DMS 273 (cell line): ENCODE results near the gene LPAR2.
"Not testable (repeated sequence)": the region's sequence is repeated elsewhere in the genome, so short reads cannot be mapped to it uniquely, and the experiment has no call there.

ENCODE experiments used
- DNase-seq: peaks from one replicate; lab custom pipeline; 2025; ENCODE audit not compliant: unreplicated experiment; lab: John Stamatoyannopoulos, UW

LPAR2 gene

DNA sequence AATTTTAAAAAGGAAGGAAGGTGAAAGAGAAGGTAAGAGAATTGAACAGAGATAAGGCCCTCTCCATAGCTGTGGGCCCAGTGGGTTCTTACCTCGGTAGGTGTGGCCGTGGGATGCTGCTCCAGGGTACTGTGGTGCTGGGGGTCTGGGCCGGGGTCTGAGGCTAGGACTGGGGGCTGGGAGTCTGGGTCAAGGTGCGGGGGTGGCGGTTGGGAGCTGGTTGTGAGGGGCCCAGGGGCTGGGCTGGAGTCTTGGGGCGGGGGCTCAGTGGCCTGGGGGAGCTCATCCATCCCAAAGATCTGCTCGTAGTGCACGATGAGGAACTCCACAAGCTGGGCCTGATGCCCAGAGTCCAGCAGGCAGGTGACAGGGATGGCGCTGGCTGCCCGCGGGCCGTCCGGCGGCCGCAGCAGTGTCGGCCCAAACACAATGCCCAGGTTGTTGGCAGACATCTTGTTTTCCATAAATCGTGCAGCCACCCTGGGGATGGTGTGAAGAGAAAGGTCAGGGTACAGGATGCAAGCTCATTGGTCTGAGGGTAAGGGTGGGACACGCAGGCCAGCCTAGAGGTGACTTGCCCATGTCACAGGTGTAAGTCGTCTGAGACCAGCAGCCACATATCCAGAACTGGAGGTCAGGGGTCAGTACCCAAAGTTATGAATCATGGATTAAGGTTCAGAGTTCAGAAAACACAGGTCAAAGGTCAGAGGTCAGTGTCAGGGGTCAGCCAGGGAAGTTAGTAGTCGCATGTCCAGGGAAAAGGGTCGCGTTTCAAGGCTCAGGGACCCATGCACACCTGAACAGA is 5.9 kb upstream of the LPAR2 start:
- DNase-seq: no peak

DNA sequence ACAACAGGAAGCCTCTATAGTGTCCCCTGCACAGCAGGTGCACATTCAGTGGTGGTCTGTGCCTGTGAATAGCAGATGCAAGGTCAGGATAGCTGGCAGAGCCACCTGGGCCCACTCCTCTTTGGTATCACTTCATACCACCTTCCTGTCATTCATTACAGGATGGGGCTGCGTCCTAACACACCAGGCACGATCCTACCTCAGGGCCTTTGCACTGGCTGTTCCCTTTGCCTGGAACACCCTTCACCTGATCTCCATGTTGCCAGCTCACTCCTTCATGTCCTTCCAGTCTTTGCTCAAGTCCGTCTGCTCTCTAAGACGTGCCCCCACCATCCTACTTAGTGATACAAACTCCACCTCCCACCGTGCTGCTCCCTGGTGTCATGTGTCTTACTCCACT is 4.6 kb upstream of the LPAR2 start:
- no peak for DNase-seq

GRCh38 chr19:19631346-19631745 is 3.3 kb upstream of the LPAR2 start:
- no peak for DNase-seq

DNA sequence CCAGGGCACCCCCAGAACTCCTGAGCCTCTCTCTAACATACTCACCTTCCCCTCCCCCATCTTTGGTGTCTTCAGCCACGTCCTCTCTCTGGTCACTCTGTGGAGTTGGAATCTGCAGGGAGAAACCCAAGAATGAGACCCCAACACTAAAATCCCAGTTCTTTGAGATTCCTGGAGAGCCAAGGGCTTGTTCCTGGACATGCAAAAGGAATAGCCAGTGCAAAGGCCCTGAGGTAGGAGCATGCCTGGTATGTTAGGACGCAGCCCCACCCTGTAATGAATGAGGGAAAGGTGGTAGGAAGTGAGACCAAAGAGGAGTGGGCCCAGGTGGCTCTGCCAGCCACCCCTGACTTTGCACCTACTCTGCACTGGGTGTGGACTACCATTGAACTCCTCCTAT is 2.4 kb upstream of the LPAR2 start:
- no peak for DNase-seq

DNA sequence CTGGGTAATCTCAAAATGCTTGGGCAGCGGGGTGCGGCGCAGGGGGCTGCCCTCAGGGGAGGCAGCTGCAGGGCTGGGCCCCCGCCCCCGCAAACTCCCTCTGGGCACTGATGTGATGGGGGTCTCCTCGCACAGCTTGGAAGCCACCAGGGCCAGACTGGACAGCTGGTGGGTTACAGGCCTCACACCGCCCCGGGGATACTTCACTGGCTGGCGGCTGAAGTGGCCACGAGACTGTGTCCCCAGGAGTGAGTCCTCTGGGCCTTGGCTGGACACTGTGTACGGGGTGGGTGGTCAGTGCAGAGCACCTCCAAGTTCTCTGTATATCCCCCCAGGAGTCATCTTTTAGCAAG is 2.0 kb upstream of the LPAR2 start:
- DNase-seq: no peak

DNA sequence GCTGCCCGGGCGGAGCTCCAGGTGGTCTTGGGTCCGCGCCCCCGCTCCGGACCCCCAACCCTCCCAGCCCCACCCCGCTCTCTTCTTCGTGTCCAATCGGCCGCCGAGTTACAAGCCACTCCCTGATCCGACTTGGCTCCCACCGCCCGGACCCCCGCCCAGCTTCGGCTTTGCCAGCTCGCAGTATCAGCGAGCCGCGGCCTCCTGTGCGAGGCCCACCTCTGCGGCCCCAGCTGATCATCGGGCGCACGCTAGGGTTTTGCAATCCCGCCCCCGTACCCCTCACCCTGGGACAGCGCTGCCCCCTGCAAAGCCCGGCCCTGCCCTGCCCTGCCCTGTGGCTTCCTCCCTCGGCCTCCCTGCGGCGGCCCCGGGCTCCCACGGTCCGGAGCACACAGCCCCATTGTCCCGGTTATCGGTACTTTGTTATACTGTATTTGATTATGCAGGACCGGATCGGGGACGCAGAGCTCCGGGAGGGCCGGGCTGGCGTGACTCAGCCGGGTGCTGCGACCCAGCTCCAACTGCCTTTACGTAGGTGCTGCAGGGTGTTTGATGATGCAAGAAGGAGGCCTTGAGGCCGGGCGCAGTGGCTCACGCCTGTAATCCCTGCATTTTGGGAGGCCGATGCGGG is 598 bp upstream of the LPAR2 start:
- peak; percentile 56 for DNase-seq

DNA sequence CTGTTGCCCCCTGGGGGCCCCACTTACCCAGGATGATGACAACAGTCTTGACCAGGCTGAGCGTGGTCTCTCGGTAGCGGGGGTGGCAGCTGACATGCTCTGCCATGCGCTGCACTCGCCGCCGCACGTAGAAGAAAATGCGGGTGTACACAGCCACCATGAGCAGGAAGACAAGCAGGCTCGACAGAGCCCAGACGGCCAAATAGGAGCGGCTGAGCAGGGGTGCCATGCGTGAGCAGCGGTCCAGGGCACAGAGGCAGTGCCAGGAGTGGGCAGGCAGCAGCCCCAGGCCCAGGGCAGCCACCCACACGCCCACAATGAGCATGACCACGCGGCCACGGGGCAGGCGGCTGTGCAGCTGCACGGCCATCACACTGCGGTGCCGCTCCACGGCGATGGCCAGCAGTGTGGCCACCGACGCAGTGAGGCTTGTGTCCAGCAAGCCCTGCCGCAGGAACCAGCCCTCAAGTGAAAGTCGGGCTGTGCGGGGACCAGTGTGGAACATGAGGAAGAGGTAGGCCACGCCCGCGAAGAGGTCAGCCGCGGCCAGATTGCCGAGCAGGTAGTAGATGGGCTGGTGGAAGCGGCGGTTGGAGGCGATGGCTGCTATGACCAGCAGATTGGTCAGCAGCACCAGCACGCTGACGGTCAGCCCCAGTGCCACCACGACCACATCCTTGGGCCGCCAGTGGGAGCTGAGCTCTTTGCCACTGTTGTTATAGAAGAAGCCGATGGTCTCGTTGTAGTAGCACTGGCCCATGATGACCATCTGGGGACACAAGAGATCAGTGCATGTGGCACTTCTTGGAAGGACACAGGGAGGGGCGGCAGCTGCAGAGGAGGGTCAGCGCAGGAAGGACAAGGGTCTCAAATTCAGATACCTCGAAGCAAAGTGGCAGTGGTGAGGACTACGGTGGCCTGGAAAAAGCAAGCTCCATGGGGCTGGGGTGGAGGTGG is 1.2 kb downstream of the LPAR2 start:
- DNase-seq: no peak

DNA sequence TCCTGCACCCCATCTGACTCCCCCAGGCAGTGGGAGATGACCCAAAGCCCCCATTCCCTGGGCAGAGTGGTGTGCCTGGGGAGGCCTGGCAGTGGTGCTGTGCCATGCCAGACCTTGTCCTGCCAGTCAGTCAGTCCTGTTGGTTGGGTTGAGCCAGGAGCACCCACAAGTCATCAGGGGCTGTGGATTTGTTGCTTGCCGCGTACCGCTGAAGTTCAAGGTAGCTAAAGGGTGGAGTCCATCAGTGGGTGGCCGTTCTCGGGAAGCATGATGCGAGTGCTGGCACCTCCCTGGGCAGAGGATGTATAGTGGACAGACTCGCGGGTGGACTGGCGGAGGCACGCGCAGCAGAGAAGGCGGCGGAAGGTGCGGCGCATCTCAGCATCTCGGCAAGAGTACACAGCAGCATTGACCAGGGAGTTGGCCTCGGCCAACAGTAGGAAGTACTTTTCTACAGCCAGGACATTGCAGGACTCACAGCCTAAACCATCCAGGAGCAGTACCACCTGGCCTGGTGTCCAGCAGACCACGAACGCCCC is 3.9 kb downstream of the LPAR2 start:
- DNase-seq: no peak

DNA sequence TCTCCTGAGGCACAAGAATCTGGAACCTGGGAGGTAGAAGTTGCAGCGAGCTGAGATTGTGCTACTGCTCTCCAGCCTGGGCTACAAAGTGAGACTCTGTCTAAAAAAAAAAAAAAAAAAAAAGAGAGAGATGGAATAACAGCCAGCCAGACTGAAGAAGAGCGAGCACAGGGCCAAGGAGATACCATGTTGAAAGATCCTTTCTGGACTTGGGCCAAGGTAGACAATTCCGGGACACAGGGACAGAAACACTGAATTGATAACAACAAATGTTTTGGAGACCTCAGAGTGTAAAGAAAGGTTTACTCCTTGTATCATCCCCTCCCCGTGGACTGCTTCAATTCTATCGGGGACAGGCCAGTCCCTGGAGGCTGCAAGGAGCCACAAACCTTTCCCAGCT is 4.6 kb downstream of the LPAR2 start:
- no peak for DNase-seq

- peak; percentile 51 for DNase-seq
Measured at GRCh38 chr19:19619849-19620210, 8.2 kb downstream of the LPAR2 start.

DNA sequence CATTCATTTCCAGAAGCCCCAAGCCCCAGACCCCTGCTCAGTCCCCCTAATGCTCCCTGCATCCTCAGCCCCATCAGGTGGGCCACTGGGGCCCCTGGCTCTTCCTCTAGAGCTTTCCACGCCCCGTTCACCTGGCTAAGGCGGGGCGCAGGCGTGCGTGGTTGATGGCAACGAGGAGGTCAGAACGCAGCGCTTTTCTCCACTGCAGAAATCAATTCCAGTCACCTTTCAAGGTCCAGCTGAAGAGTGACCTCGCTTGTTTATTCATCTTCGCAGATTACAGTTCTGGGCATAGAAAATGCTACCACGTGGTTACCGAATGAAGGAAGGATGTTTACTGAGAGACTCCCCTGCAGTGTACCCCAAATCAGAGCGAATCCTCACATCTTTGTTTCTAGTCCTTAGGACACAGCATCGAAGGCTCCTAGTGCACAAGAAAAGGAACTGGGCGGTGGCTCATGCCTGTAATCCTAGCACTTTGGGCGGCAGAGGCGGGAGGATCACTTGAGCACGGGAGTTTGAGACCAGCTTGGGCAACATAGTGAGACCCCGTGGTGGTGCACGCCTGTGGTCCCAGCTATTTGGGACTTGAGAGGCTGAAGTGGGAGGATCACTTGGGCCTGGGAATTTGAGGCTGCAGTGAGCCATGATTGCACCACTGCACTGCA is 8.7 kb downstream of the LPAR2 start:
- DNase-seq: no peak

- DNase-seq: peak; percentile 98
Measured at GRCh38 chr19:19618219-19619051, 9.6 kb downstream of the LPAR2 start, which contains the start of gene PBX4. TSS of gene PBX4 (minus strand) at chr19:19618687. CDS start at chr19:19618629, 58 bp downstream.

DNA sequence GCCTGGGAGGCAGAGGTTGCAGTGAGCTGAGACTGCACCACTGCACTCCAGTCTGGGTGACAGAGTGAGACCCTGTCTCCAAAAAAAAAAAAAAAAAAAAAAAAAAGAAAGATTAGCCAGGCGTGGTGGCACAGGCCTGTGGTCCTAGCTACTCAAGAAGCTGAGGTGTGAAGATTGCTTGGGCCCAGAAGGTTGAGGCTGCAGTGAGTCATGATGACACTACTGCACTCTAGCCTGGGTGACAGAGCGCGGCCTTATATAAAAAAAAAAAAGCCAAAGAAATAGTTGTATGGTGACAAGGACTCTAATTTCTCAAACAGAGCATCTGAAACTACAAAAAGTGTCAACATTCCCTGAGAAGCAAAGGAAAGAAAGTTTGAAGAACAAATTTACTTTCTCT is 12.9 kb downstream of the LPAR2 start:
- no peak for DNase-seq

DNA sequence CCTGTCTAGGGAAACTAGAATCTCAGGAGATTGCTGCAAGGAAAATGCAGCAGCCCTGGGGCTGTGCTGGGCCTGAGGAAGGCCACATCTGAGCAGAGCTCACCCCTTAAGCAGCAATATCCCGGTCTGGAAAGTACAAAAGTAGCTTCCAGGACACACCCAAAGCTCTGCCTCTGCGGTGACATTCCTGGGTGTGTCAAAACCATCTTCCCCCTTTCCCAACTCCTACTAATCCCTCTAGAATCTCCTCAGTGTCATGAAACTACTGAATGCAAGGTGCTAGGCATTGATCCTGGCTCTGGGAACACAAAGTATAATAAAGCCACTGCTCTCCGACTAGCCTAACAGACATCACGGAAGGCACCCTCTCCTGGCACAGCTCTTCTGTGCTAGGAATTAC is 14.5 kb downstream of the LPAR2 start:
- no peak for DNase-seq

DNA sequence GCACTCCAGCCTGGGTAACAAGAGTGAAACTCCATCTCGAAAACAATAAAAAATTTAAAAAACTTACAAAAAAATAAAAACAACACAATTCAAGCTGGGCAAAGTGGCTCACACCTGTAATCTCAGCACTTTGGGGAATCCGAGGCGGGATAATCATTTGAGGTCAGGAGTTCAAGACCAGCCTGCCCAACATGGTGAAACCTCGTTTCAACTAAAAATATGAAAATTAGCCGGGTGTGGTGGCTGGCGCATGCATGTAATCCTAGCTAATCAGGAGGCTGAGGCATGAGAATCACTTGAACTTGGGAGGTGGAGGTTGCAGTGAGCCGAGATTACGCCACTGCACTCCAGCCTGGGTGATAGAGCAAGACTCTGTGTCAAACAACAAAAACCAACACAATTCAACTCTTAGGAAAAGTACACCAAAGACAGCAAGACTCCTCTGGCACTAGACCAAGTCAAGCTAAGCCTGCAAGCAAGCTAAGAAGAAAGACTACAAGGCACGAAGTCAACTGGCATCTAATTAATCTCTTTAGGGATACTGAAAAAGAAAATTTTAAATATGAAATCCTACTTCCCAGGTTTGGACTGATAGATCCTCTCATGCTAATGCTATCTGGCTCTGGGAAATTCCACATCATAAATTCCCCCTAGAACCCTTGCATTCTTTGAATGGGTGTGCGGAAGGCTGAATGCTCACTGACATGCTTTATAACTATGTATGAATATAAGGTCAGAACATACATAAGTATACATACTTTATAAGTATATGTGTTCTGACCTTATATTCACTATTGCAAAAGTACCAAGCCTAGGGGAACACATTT is 17.4 kb downstream of the LPAR2 start:
- no peak for DNase-seq

DNA sequence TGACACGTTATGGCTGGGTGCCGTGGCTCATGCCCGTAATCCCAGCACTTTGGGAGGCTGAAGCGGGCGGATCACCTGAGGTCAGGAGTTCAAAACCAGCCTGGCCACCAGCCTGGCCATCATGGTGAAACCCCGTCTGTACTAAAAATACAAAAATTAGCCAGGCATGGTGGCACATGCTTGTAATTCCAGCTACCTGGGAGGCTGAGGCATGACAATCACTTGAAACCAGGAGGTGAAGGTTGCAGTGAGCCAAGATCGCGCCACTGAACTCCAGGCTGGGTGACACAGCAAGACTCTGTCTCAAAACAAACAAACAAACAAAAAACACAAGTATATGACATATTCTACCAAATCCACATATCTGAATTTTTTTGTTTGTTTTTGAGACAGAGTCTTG is 21.3 kb downstream of the LPAR2 start:
- DNase-seq: not testable (repeated sequence)

DNA sequence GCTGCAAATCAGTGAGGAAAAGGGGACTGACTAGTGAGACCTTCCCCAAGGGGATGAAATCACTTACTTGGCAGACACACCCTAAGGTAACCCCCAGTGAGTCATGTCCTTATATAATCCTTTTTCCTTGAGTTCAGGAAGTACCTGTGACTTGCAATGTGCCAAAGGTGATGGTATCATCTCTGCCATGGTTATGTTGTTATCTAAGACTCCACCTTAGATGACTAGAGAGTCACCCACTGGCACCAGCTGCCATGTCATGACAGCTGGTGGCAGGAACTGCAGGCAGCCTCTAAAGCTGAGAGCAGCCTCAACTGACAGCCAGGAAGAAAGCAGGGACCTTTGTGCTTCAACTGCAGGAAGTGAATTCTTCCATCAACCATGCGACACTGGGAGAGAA is 22.0 kb downstream of the LPAR2 start:
- peak; percentile 55 for DNase-seq

DNA sequence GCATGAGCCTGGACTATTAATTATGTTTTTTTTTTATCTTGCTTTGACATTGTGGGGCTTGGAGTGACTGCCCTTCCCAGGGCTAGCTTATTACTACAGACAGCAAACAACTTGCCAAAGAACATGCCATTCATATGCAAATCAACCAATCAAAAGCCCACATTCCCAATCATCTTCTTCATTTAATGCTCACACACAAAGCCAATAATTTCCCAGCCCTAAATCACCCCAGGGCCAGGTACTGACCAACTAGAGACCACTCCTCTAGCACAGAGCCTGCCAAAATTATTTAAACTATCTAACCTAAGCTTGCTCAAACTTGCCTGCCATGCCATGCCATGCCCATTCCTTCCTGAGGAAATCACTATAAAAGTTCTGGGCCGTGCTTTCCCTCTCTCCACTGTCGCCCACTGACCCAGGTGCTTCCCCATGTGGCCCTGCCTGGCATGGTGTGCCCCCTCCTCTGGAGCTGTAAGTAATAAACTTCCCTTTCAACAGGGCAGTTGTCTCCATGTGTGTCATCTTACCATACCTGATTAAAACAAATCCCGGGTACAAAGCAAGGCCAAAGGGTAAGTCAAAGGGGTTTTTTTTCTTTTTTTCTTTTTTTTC is 25.2 kb downstream of the LPAR2 start:
- no peak for DNase-seq
